GM12878 (cell line): Measurements from ENCODE around the gene SEMA3C. TPM values are rescaled to one million over a fixed set of nuclear protein-coding genes. Genes with fewer than 3 reads are reported as not detected.

Source experiments
- ATF2 ChIP-seq: IDR thresholded peaks from 2 replicates; pipeline ENCODE4 v1.6.1; 2012; ENCODE audit warnings: low read length, inconsistent platforms
- NFYA ChIP-seq: IDR thresholded peaks from 2 replicates; pipeline ENCODE4 v1.6.1; 2011; ENCODE audit warnings: low read depth, mild to moderate bottlenecking, low read length, improper control_type of control experiment, borderline replicate concordance
- NR2F1 ChIP-seq: fragments of 450-650 bp; conservative IDR thresholded peaks from 2 replicates; pipeline ENCODE4 v1.6.1; 2017; ENCODE audit warnings: mild to moderate bottlenecking
- STAT1 ChIP-seq: fragments of 450-650 bp; conservative IDR thresholded peaks from 2 replicates; pipeline ENCODE4 v1.6.1; 2014; ENCODE audit warnings: antibody characterized with exemption, mild to moderate bottlenecking
- STAT3 ChIP-seq: IDR thresholded peaks from 2 replicates; pipeline ENCODE4 v1.6.1; 2011; ENCODE audit warnings: low read depth, low read length, improper control_type of control experiment
- ZNF24 ChIP-seq: fragments of 450-650 bp; IDR thresholded peaks from 2 replicates; pipeline ENCODE4 v1.6.1; 2017; ENCODE audit warnings: antibody characterized with exemption, mild to moderate bottlenecking
- polyA plus RNA-seq, 11 experiments: library from polyadenylated mRNA; depleted of rRNA in 4 of 11; unstranded in 6 of 11; stranded (reverse) in 5 of 11; fragments of >200 nt; fragmentation: Nextera tagmentation in 4 of 11; fragmentation: Illumina TruSeq in 1 of 11; extraction: Ambion mirVana in 4 of 11; extraction: Trizol in 1 of 11; gene quantifications; 1 replicate in 1 of 11; 2 replicates in 10 of 11; pipeline versions ENCODE4 v1.2.1 to v1.2.3, GENCODE V29; 2011 to 2016; ENCODE audit warnings: inconsistent platforms in 2 of 11, missing spikeins in 2 of 11, low read depth in 1 of 11
- total RNA-seq, 4 experiments: library from RNA; depleted of rRNA in 3 of 4; stranded (reverse); fragments of >200 nt in 3 of 4; fragmentation: Illumina TruSeq in 1 of 4; extraction: Trizol in 1 of 4; gene quantifications; 2 replicates each; pipeline versions ENCODE4 v1.2.1 to v1.2.3, GENCODE V29; 2013 to 2021
- TF ChIP-seq, protein P1 (sequence below): fragments of 450-650 bp; formaldehyde crosslinking; IDR thresholded peaks from 2 replicates; pipeline ENCODE4 v1.4.0; 2020; ENCODE audit warnings: mild to moderate bottlenecking, moderate library complexity
- TF ChIP-seq, protein P2 (sequence below): IDR thresholded peaks from 2 replicates; pipeline ENCODE4 v1.6.1; 2012; ENCODE audit warnings: low read depth, low read length, improper control_type of control experiment

SEMA3C gene
- total and polyA plus RNA-seq, 10 of the 15 experiments (the other 5 are each of a cell fraction or from before 2014, with no cell fraction given) = 0.01 to 0.41 (median 0.11) TPM; not detected in 6

DNA sequence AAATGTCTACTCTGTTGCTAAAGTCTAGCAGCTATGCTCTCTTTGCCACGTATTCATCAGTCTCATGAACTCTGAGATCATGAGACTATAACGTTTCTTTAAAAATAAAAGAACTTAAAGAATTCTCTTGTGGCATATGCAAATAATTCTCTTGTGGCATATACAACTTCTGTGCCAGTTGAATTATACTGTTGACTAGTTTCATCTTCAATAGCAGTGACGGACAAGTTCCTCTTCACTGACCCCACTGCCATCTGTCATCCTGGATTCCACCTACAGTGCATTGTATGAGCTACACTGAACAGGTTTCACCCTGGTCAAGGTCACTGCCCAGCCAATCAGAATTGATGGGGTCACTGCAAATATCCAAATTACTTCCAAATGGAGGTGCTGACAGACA lies 192.2 kb downstream of the SEMA3C start (continued):
- TF ChIP-seq ATF2 (no peak), NFYA (no peak), ZNF24 (no peak), STAT1 (no peak), NR2F1 (no peak), STAT3 (no peak)
- TF ChIP-seq, protein P1, sequence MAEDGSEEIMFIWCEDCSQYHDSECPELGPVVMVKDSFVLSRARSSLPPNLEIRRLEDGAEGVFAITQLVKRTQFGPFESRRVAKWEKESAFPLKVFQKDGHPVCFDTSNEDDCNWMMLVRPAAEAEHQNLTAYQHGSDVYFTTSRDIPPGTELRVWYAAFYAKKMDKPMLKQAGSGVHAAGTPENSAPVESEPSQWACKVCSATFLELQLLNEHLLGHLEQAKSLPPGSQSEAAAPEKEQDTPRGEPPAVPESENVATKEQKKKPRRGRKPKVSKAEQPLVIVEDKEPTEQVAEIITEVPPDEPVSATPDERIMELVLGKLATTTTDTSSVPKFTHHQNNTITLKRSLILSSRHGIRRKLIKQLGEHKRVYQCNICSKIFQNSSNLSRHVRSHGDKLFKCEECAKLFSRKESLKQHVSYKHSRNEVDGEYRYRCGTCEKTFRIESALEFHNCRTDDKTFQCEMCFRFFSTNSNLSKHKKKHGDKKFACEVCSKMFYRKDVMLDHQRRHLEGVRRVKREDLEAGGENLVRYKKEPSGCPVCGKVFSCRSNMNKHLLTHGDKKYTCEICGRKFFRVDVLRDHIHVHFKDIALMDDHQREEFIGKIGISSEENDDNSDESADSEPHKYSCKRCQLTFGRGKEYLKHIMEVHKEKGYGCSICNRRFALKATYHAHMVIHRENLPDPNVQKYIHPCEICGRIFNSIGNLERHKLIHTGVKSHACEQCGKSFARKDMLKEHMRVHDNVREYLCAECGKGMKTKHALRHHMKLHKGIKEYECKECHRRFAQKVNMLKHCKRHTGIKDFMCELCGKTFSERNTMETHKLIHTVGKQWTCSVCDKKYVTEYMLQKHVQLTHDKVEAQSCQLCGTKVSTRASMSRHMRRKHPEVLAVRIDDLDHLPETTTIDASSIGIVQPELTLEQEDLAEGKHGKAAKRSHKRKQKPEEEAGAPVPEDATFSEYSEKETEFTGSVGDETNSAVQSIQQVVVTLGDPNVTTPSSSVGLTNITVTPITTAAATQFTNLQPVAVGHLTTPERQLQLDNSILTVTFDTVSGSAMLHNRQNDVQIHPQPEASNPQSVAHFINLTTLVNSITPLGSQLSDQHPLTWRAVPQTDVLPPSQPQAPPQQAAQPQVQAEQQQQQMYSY = no peak
- TF ChIP-seq, protein P2, sequence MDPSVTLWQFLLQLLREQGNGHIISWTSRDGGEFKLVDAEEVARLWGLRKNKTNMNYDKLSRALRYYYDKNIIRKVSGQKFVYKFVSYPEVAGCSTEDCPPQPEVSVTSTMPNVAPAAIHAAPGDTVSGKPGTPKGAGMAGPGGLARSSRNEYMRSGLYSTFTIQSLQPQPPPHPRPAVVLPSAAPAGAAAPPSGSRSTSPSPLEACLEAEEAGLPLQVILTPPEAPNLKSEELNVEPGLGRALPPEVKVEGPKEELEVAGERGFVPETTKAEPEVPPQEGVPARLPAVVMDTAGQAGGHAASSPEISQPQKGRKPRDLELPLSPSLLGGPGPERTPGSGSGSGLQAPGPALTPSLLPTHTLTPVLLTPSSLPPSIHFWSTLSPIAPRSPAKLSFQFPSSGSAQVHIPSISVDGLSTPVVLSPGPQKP = no peak
